ENCODE data around the gene ZNF512. TPM values are rescaled to one million over a fixed set of nuclear protein-coding genes. Genes with fewer than 3 reads are reported as not detected.
A peak's percentile ranks its signal among the peaks of the same experiment; 100 is the strongest.

ZNF512 gene
- total and polyA plus RNA-seq, 2 of the 13 experiments (the other 11 are each of a cell fraction or from before 2014, with no cell fraction given): 29.8 to 31.0 TPM

- no peak for TF ChIP-seq SKIL (CRISPR knock-in tag; IDR thresholded peaks at IDR 0.05; ENCODE audit: borderline replicate concordance)
- peak; percentile 95 for TF ChIP-seq DR1 (CRISPR knock-in tag; IDR thresholded peaks at IDR 0.05)
- TF ChIP-seq CCAR2 (optimal IDR thresholded peaks at IDR 0.05; ENCODE audit: low read depth, low read length): no peak
- TF ChIP-seq GTF3A (CRISPR knock-in tag; conservative IDR thresholded peaks at IDR 0.05): no peak
- TF ChIP-seq RFXAP (CRISPR knock-in tag; IDR thresholded peaks at IDR 0.05; ENCODE audit: borderline replicate concordance): 0 out of 2 replicates have a peak, but pooled peaks have one; percentile 45
- TF ChIP-seq ZGPAT (CRISPR knock-in tag; IDR thresholded peaks at IDR 0.05): peak; percentile 91
- TF ChIP-seq CBX5 (CRISPR knock-in tag; IDR thresholded peaks at IDR 0.05; ENCODE audit: borderline replicate concordance): peak; percentile 63; the same call in 1 of the 2 replicates
- TF ChIP-seq ZNF414 (CRISPR knock-in tag; IDR thresholded peaks at IDR 0.05): 0 out of 2 replicates have a peak, but pooled peaks have one; percentile 38
- TF ChIP-seq IRF9 (CRISPR knock-in tag; IDR thresholded peaks at IDR 0.05; ENCODE audit: borderline replicate concordance): 0 out of 2 replicates have a peak, but pooled peaks have one; percentile 67
- TF ChIP-seq MXD3 (CRISPR knock-in tag; IDR thresholded peaks at IDR 0.05): 0 out of 2 replicates have a peak, but pooled peaks have one; percentile 62
- no peak for TF ChIP-seq ZNF441 (CRISPR knock-in tag; IDR thresholded peaks at IDR 0.05; ENCODE audit: borderline replicate concordance)
- TF ChIP-seq LBX2 (CRISPR knock-in tag; IDR thresholded peaks at IDR 0.05; ENCODE audit: borderline replicate concordance): 0 out of 2 replicates have a peak, but pooled peaks have one; percentile 46
- TF ChIP-seq TBL1XR1 (IDR thresholded peaks at IDR 0.05; ENCODE audit: borderline replicate concordance, low read length, partially characterized antibody): peak; percentile 42
- no peak; the same call in 1 of the 2 replicates for TF ChIP-seq JUNB (CRISPR knock-in tag; IDR thresholded peaks at IDR 0.05; ENCODE audit: borderline replicate concordance)
- TF ChIP-seq CSRNP2 (CRISPR knock-in tag; conservative IDR thresholded peaks at IDR 0.05; ENCODE audit: low read depth): no peak
- peak; percentile 70 for TF ChIP-seq KLF12 (CRISPR knock-in tag; IDR thresholded peaks at IDR 0.05; ENCODE audit: borderline replicate concordance)
- TF ChIP-seq CREM (IDR thresholded peaks at IDR 0.05): peak; percentile 77
- no peak for TF ChIP-seq CREM (CRISPR knock-in tag; IDR thresholded peaks at IDR 0.05)
- TF ChIP-seq HDAC2 (CRISPR knock-in tag; IDR thresholded peaks at IDR 0.05): peak; percentile 45
- no peak for TF ChIP-seq ZIK1 (CRISPR knock-in tag; IDR thresholded peaks at IDR 0.05; ENCODE audit: borderline replicate concordance, low read depth)
- TF ChIP-seq TBX3 (IDR thresholded peaks at IDR 0.05; ENCODE audit: borderline replicate concordance): no peak
These were observed at the start of gene ZNF512 (continued) for GRCh38 chr2:27582695-27583389.
